ENCODE data around the gene ASB6.

The ASB6 gene

GRCh38 chr9:129682381-129682780, 40.4 kb upstream of the ASB6 start:
- no peak for TF ChIP-seq CTCF (IDR thresholded peaks at IDR 0.05)
- H3K27ac ChIP-seq: no peak overlapping the region
- H3K4me3 ChIP-seq: no peak overlapping the region
- no peak for DNase-seq (ENCODE audit: low spot score)

- TF ChIP-seq CTCF (IDR thresholded peaks at IDR 0.05): no peak
- no peak overlapping the region for H3K4me3 ChIP-seq
- H3K27ac ChIP-seq: no peak overlapping the region
- DNase-seq (ENCODE audit: low spot score): no peak
These were observed 40.0 kb upstream of the ASB6 start for GRCh38 chr9:129681924-129682323.

GRCh38 chr9:129679537-129679936, 37.6 kb upstream of the ASB6 start:
- no peak for DNase-seq (ENCODE audit: low spot score)
- TF ChIP-seq CTCF (IDR thresholded peaks at IDR 0.05): no peak
- H3K27ac ChIP-seq: no peak overlapping the region
- H3K4me3 ChIP-seq: no peak overlapping the region

GRCh38 chr9:129678844-129679243, 36.9 kb upstream of the ASB6 start:
- Histone ChIP-seq H3K4me3 (no peak overlapping the region), H3K27ac (no peak overlapping the region)
- DNase-seq (ENCODE audit: low spot score): no peak
- no peak for TF ChIP-seq CTCF (IDR thresholded peaks at IDR 0.05)

- no peak for DNase-seq (ENCODE audit: low spot score)
- Histone ChIP-seq H3K27ac (peak overlapping the region in 1 of 2 donors; percentile 62), H3K4me3 (no peak overlapping the region)
- TF ChIP-seq CTCF (IDR thresholded peaks at IDR 0.05): no peak
These were observed 35.5 kb upstream of the ASB6 start for GRCh38 chr9:129677456-129677855.

- DNase-seq (ENCODE audit: low spot score): no peak
- Histone ChIP-seq H3K4me3 (no peak overlapping the region), H3K27ac (peak overlapping the region in 1 of 2 donors; percentile 62)
- TF ChIP-seq CTCF (IDR thresholded peaks at IDR 0.05): no peak
These were observed 35.0 kb upstream of the ASB6 start for GRCh38 chr9:129676975-129677374.

- no peak for TF ChIP-seq CTCF (IDR thresholded peaks at IDR 0.05)
- H3K27ac ChIP-seq: peak overlapping the region in 1 of 2 donors; percentile 28
- no peak for DNase-seq (ENCODE audit: low spot score)
- H3K4me3 ChIP-seq: no peak overlapping the region
These were observed 34.3 kb upstream of the ASB6 start for GRCh38 chr9:129676287-129676686.

Data from coronary artery (tissue), 2 donors.